CD14-positive monocyte (primary cell): ENCODE data around the gene SP6. TPM values are rescaled to one million over a fixed set of nuclear protein-coding genes. Genes with fewer than 3 reads are reported as not detected.

Source experiments
- DNase-seq, 3 donors: peaks; one replicate each; pipeline ENCODE4 v3.0.0-alpha.2; 2011 to 2022
- H2AFZ ChIP-seq: 2 replicates; pipeline ENCODE4 v1.6.0; 2012; ENCODE audit warnings: mild to moderate bottlenecking, low read depth, low read length, inconsistent platforms; ENCODE audit not compliant: insufficient read depth, poor library complexity, severe bottlenecking
- H3K27ac ChIP-seq, 2 donors: 1 replicate in 1 of 2; 2 replicates in 1 of 2; pipeline ENCODE4 v1.5.1; 2012 to 2013; ENCODE audit warnings: low read length in 2 of 2, control low read depth in 1 of 2, inconsistent platforms in 1 of 2, low read depth in 1 of 2, mild to moderate bottlenecking in 1 of 2
- H3K27me3 ChIP-seq, 2 donors: one replicate each; pipeline versions ENCODE4 v1.6.0 to v1.6.1; 2011 to 2013; ENCODE audit warnings: low read length in 2 of 2; ENCODE audit not compliant: control insufficient read depth in 2 of 2, insufficient read depth in 2 of 2
- H3K36me3 ChIP-seq, 2 donors: replicated peaks in 1 of 2; 1 replicate in 1 of 2; 2 replicates in 1 of 2; pipeline versions ENCODE4 v1.5.1 to v1.6.1; 2012 to 2013; ENCODE audit warnings: low read length in 2 of 2, control low read depth in 1 of 2, inconsistent platforms in 1 of 2, mild to moderate bottlenecking in 1 of 2; ENCODE audit not compliant: insufficient read depth in 2 of 2, control insufficient read depth in 1 of 2
- H3K4me1 ChIP-seq, 2 donors: 1 replicate in 1 of 2; 2 replicates in 1 of 2; pipeline versions ENCODE4 v1.5.1 to v1.6.1; 2012 to 2013; ENCODE audit warnings: low read length in 2 of 2, control low read depth in 1 of 2, inconsistent platforms in 1 of 2, mild to moderate bottlenecking in 1 of 2, moderate library complexity in 1 of 2; ENCODE audit not compliant: insufficient read depth in 2 of 2, control insufficient read depth in 1 of 2
- H3K4me2 ChIP-seq: replicated peaks from 2 replicates; pipeline ENCODE3; 2012; ENCODE audit warnings: low read length, moderate library complexity, mild to moderate bottlenecking; ENCODE audit not compliant: poor library complexity, severe bottlenecking; ENCODE audit errors: extremely low read depth
- H3K4me3 ChIP-seq, 3 experiments: fragments of 200-600 bp in 1 of 3; sonication (generic) in 1 of 3; replicated peaks in 1 of 3; 1 replicate in 2 of 3; 2 replicates in 1 of 3; pipeline ENCODE4 v1.5.1; 2011 to 2013; ENCODE audit warnings: low read length in 3 of 3, mild to moderate bottlenecking in 3 of 3, control low read depth in 2 of 3, low read depth in 2 of 3, inconsistent platforms in 1 of 3, moderate library complexity in 1 of 3
- H3K79me2 ChIP-seq: 2 replicates; pipeline ENCODE4 v1.6.0; 2012; ENCODE audit warnings: mild to moderate bottlenecking, control low read depth, inconsistent platforms, low read length, moderate library complexity; ENCODE audit not compliant: insufficient read depth
- H3K9ac ChIP-seq: 2 replicates; pipeline ENCODE4 v1.6.0; 2017; ENCODE audit warnings: low read length, mild to moderate bottlenecking; ENCODE audit not compliant: insufficient read depth, poor library complexity, severe bottlenecking
- H3K9me3 ChIP-seq, 2 donors: replicated peaks in 1 of 2; 1 replicate in 1 of 2; 2 replicates in 1 of 2; pipeline versions ENCODE4 v1.5.1 to v1.6.1; 2012 to 2013; ENCODE audit warnings: low read length in 2 of 2, control low read depth in 1 of 2; ENCODE audit not compliant: control insufficient read depth in 1 of 2, insufficient read depth in 1 of 2
- H4K20me1 ChIP-seq: 2 replicates; pipeline ENCODE4 v1.6.0; 2012; ENCODE audit warnings: mild to moderate bottlenecking, low read length, control low read depth, moderate library complexity; ENCODE audit not compliant: insufficient read depth
- H3K27ac Mint-ChIP-seq, 7 donors: one replicate each; pipeline ENCODE4 v1.8.0; 2020; ENCODE audit warnings: mild to moderate bottlenecking in 7 of 7, mixed read lengths in 7 of 7, moderate library complexity in 6 of 7, inconsistent platforms in 2 of 7
- H3K27me3 Mint-ChIP-seq, 3 donors: one replicate each; pipeline ENCODE4 v1.8.0; 2021 to 2022; ENCODE audit warnings: low read depth in 3 of 3, mild to moderate bottlenecking in 3 of 3, mixed read lengths in 3 of 3, moderate library complexity in 3 of 3, inconsistent platforms in 1 of 3
- H3K36me3 Mint-ChIP-seq, 2 donors: one replicate each; pipeline ENCODE4 v1.8.0; 2020; ENCODE audit warnings: mixed read lengths in 2 of 2, inconsistent platforms in 1 of 2, mild to moderate bottlenecking in 1 of 2
- H3K4me1 Mint-ChIP-seq: one replicate; pipeline ENCODE4 v1.8.0; 2020; ENCODE audit warnings: mild to moderate bottlenecking, mixed read lengths
- H3K4me3 Mint-ChIP-seq, 2 donors: one replicate each; pipeline ENCODE4 v1.8.0; 2020; ENCODE audit warnings: mild to moderate bottlenecking in 2 of 2, mixed read lengths in 2 of 2, moderate library complexity in 1 of 2
- H3K9me3 Mint-ChIP-seq, 7 donors: one replicate each; pipeline ENCODE4 v1.8.0; 2020 to 2022; ENCODE audit warnings: mixed read lengths in 7 of 7, mild to moderate bottlenecking in 6 of 7, moderate library complexity in 6 of 7, inconsistent platforms in 2 of 7
- WGBS: methylation state at CpG from one replicate; pipeline ENCODE4 v1.1.5; 2013; ENCODE audit warnings: missing lambda C conversion rate; ENCODE audit not compliant: insufficient coverage; 5-methylcytosine and 5-hydroxymethylcytosine counted together
- intact Hi-C, 2 donors: fragments of 100-400 bp; cut with micrococcal nuclease; formaldehyde crosslinking; loops; one replicate each; pipeline versions ENCODE4 v1.15.0 to v1.15.1; 2023
- polyA plus RNA-seq, 3 donors: library from polyadenylated mRNA; depleted of rRNA in 1 of 3; unstranded in 2 of 3; stranded (reverse) in 1 of 3; fragments of 300-500 nt in 2 of 3; fragments of >200 nt in 1 of 3; fragmentation: Illumina TruSeq in 2 of 3; gene quantifications; 1 replicate in 2 of 3; 2 replicates in 1 of 3; pipeline ENCODE4 v1.2.3, GENCODE V29; 2012 to 2021
- TF ChIP-seq, protein P1 (sequence below): fragments of 200-600 bp; IDR thresholded peaks from one replicate; pipeline ENCODE4 v1.8.0; 2022; ENCODE audit warnings: antibody characterized with exemption, mild to moderate bottlenecking

The SP6 gene
- polyA plus RNA-seq, 3 donors, result 0.06 TPM; not detected in 2

DNA sequence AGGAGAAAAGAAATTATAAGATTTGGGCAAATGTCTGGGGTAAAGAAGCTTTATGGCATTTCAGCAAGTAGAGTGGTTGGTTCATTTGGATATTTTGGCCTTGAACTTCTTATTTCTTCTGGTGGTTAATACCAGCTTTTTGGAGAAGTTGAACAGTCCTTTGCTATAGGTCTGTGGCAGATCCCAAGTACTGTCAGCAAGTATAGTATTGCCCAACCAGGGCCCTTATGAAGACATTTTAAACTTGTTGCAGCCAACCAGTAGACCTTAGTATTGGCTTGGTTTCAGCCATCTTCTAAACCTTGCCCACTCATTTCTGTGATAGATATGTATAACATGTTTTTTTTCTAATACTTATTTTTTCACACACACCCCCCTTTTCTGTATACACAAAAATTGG lies 47.3 kb upstream of the SP6 start:
- intact Hi-C loops, result loop anchor here (5.0 to 10.0 kb wide), 3 partner anchors 47 to 233 kb away; partner anchors contain the start of gene PNPO (in 1 of the 2)
- H3K4me1 ChIP-seq, result peaks cover 28 to 41% of the 10 kb centered on the region in 2 donors

DNA sequence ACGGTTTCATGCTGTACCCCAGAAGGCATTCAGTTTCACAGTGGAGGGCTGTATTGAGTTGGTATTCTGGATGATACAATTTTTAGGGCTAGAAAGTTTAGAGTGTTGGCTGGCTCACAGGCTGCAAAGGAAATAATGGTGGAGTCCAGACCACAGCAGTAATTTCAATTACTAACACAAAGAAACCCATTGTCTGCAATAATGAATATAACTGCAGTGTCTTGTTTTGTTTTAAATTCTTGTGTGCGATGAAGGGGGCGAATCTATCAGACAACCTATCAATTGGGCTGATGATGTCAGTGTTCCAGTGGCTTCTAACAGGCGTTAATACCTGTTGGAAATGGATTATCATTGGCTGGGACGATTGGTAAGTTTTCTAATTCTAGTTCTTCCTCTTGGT lies 46.6 kb upstream of the SP6 start:
- Histone ChIP-seq H3K4me2 (peak overlapping the region; percentile 99), H3K27me3 (no peaks in the 10 kb centered on the region), H3K9ac (no peak overlapping the region), H3K36me3 (peaks cover 6 to 35% of the 10 kb centered on the region in 2 donors), H3K27ac (peak overlapping the region; percentile 38 to 95), H3K4me3 (peak overlapping the region in 1 of 3 experiments; percentile 99), H3K4me1 (peaks cover 28 to 41% of the 10 kb centered on the region in 2 donors), H2AFZ (no peak overlapping the region), H3K9me3 (no peaks in the 10 kb centered on the region), H4K20me1 (peaks cover 9% of the 10 kb centered on the region), H3K79me2 (peaks cover 71% of the 10 kb centered on the region)
- Mint-ChIP-seq H3K9me3 (no peaks in the 10 kb centered on the region), H3K27ac (peak overlapping the region in 6 of 7 donors; percentile 21 to 95 (median 74)), H3K4me3 (peak overlapping the region in 1 of 2 donors; percentile 92), H3K36me3 (peaks cover 31 to 37% of the 10 kb centered on the region in 2 donors), H3K4me1 (peaks cover 38% of the 10 kb centered on the region), H3K27me3 (peaks cover 0 to 2% (median 1%) of the 10 kb centered on the region in 3 donors)
- intact Hi-C loops, result loop anchor here (2.0 to 10.0 kb wide), 4 partner anchors 43 to 233 kb away; partner anchors contain the start of gene PNPO (in 2 of the 2)
- DNase-seq, result no peak
- TF ChIP-seq, protein P1, sequence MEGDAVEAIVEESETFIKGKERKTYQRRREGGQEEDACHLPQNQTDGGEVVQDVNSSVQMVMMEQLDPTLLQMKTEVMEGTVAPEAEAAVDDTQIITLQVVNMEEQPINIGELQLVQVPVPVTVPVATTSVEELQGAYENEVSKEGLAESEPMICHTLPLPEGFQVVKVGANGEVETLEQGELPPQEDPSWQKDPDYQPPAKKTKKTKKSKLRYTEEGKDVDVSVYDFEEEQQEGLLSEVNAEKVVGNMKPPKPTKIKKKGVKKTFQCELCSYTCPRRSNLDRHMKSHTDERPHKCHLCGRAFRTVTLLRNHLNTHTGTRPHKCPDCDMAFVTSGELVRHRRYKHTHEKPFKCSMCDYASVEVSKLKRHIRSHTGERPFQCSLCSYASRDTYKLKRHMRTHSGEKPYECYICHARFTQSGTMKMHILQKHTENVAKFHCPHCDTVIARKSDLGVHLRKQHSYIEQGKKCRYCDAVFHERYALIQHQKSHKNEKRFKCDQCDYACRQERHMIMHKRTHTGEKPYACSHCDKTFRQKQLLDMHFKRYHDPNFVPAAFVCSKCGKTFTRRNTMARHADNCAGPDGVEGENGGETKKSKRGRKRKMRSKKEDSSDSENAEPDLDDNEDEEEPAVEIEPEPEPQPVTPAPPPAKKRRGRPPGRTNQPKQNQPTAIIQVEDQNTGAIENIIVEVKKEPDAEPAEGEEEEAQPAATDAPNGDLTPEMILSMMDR, result no peak
- WGBS, result 82% methylated on average over 2 of the region's 5 CpGs

More for the DNA sequence above, 47.3 kb upstream of the SP6 start:
- peak overlapping the region; percentile 38 to 46 for H3K27ac ChIP-seq
- H3K4me2 ChIP-seq, result peak overlapping the region; percentile 99
- H3K4me3 ChIP-seq, result peak overlapping the region in 1 of 3 experiments; percentile 99
- no peak overlapping the region for H3K9ac ChIP-seq
- H3K36me3 Mint-ChIP-seq, result peaks cover 35 to 41% of the 10 kb centered on the region in 2 donors
- H3K9me3 Mint-ChIP-seq, result no peaks in the 10 kb centered on the region
- TF ChIP-seq, protein P1, result no peak
- H3K27ac Mint-ChIP-seq, result peak overlapping the region; percentile 21 to 95 (median 75)
- peaks cover 78% of the 10 kb centered on the region for H3K79me2 ChIP-seq
- no peaks in the 10 kb centered on the region for H3K9me3 ChIP-seq
- peak; percentile 57 to 74 (median 68) for DNase-seq
- H3K4me3 Mint-ChIP-seq, result no peak overlapping the region
- no peaks in the 10 kb centered on the region for H3K27me3 ChIP-seq
- peaks cover 0 to 5% (median 1%) of the 10 kb centered on the region in 3 donors for H3K27me3 Mint-ChIP-seq
- H4K20me1 ChIP-seq, result peaks cover 12% of the 10 kb centered on the region
- H3K4me1 Mint-ChIP-seq, result peaks cover 38% of the 10 kb centered on the region
- H2AFZ ChIP-seq, result no peak overlapping the region
- H3K36me3 ChIP-seq, result peaks cover 9 to 41% of the 10 kb centered on the region in 2 donors
